ENCODE data around the gene SHANK3.

The SHANK3 gene

GRCh38 chr22:50714631-50715179, 42.1 kb downstream of the SHANK3 start:
- DNase-seq = no peak

- DNase-seq = no peak
These were observed 42.6 kb downstream of the SHANK3 start for GRCh38 chr22:50715250-50715649.

- no peak for DNase-seq
These were observed 43.2 kb downstream of the SHANK3 start for GRCh38 chr22:50715776-50716175.

- DNase-seq = no peak
These were observed 43.8 kb downstream of the SHANK3 start for GRCh38 chr22:50716290-50717024.

- no peak for DNase-seq
These were observed 45.2 kb downstream of the SHANK3 start for GRCh38 chr22:50717709-50718351.

GRCh38 chr22:50718352-50718709, 45.7 kb downstream of the SHANK3 start:
- no peak for DNase-seq

GRCh38 chr22:50719814-50720300, 47.2 kb downstream of the SHANK3 start:
- no peak for DNase-seq

- DNase-seq = no peak
These were observed 48.0 kb downstream of the SHANK3 start for GRCh38 chr22:50720301-50721256.

GRCh38 chr22:50721257-50721844, 48.7 kb downstream of the SHANK3 start:
- no peak for DNase-seq

GRCh38 chr22:50722048-50722701, 49.6 kb downstream of the SHANK3 start:
- no peak for DNase-seq
